GM12801 (cell line): Measurements from ENCODE around the gene TCF15.

Experiments used
- CTCF ChIP-seq: IDR thresholded peaks from one replicate; pipeline ENCODE4 v1.5.1; 2011; ENCODE audit warnings: control low read depth; ENCODE audit not compliant: insufficient read length; ENCODE audit errors: extremely low read depth

The TCF15 gene

GRCh38 chr20:646107-646867 is 36.2 kb upstream of the TCF15 start:
- TF ChIP-seq CTCF, result no peak

- TF ChIP-seq CTCF, result peak; percentile 52
These were observed 35.4 kb upstream of the TCF15 start for GRCh38 chr20:645318-646106.

- TF ChIP-seq CTCF, result no peak
These were observed 34.7 kb upstream of the TCF15 start for GRCh38 chr20:644692-645317.

- no peak for TF ChIP-seq CTCF
These were observed 32.5 kb upstream of the TCF15 start for GRCh38 chr20:642398-643174.

- no peak for TF ChIP-seq CTCF
These were observed 31.4 kb upstream of the TCF15 start for GRCh38 chr20:641516-641875.

GRCh38 chr20:640674-641515 is 30.8 kb upstream of the TCF15 start:
- no peak for TF ChIP-seq CTCF
